ENCODE results near the gene FAM180A. TPM values are rescaled to one million over a fixed set of nuclear protein-coding genes. Genes with fewer than 3 reads are reported as not detected.

Gene FAM180A
- polyA plus RNA-seq, 1 donor from 2014 or later, result not detected

DNA sequence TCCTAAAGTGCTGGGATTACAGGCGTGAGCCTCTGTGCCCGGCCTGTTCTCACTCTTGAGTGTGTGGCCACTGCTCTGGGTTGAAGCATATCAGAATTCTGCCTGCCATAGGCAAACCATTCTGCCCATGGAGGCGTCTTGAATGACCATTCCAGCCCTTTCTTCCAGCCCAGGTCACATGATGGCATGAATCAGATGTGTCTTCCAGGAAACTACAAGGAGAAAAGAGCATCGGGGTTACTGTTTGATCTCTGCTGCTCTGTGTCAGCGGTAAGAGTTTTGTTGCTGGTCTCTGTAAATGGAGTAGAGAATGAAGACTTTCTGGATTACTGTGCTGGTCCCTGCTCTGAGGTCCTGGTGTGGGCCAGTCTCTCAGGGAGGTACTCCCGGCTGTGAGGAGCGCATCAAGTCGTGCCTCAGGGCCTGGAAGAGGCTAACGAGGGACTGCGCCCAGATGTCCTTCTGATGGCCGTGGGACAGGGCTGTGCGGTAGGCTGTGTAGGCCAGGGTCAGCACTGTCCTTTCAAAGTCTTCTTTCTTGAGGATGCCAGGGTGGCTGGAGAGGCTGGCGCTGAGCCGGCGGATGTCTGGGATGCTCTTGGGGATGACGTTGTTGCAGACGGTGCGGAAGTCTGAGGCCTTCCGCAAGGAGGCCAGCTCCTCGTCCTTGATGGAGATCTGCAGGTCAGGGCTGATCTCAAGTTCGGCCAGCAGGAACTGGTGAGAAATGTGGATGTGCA is 14.8 kb downstream of the FAM180A start:
- Histone ChIP-seq H3K9me2 (ENCODE audit: insufficient read depth, low read length) (no peaks in the 10 kb centered on the region), H3K9ac (ENCODE audit: low read length) (no peak overlapping the region), H3F3A (ENCODE audit: insufficient read depth, low read length, poor library complexity, severe bottlenecking) (no peaks in the 10 kb centered on the region), H3K79me2 (replicated peaks; ENCODE audit: insufficient read depth, low read length) (no peaks in the 10 kb centered on the region), H4K20me1 (ENCODE audit: insufficient read depth) (no peaks in the 10 kb centered on the region), H3K9me3 (ENCODE audit: low read length) (no peaks in the 10 kb centered on the region), H3K27me3 (ENCODE audit: insufficient read depth, low read depth, low read length) (no peaks in the 10 kb centered on the region), H3K4me3 (ENCODE audit: low read length) (no peak overlapping the region), H3K27ac (ENCODE audit: low read length) (no peak overlapping the region), H3K4me2 (ENCODE audit: low read length) (no peak overlapping the region), H2AFZ (ENCODE audit: low read depth, low read length) (no peak overlapping the region), H3K36me3 (ENCODE audit: insufficient read depth, low read length) (no peaks in the 10 kb centered on the region)
- TF ChIP-seq CTCF (IDR thresholded peaks at IDR 0.05; ENCODE audit: poor library complexity, severe bottlenecking) (no peak), POLR2AphosphoS5 (IDR thresholded peaks at IDR 0.05) (no peak), SMC3 (conservative IDR thresholded peaks at IDR 0.05; ENCODE audit: poor library complexity) (no peak), RAD21 (conservative IDR thresholded peaks at IDR 0.05) (no peak), TAF1 (IDR thresholded peaks at IDR 0.05; ENCODE audit: low read depth) (no peak), EZH2 (IDR thresholded peaks at IDR 0.05; ENCODE audit: borderline replicate concordance, insufficient read depth, low read length, poor library complexity, severe bottlenecking) (no peak), EP300 (conservative IDR thresholded peaks at IDR 0.05; ENCODE audit: poor library complexity, severe bottlenecking) (no peak), MXI1 (conservative IDR thresholded peaks at IDR 0.05; ENCODE audit: poor library complexity, severe bottlenecking) (no peak)
- TF ChIP-seq, protein P1, sequence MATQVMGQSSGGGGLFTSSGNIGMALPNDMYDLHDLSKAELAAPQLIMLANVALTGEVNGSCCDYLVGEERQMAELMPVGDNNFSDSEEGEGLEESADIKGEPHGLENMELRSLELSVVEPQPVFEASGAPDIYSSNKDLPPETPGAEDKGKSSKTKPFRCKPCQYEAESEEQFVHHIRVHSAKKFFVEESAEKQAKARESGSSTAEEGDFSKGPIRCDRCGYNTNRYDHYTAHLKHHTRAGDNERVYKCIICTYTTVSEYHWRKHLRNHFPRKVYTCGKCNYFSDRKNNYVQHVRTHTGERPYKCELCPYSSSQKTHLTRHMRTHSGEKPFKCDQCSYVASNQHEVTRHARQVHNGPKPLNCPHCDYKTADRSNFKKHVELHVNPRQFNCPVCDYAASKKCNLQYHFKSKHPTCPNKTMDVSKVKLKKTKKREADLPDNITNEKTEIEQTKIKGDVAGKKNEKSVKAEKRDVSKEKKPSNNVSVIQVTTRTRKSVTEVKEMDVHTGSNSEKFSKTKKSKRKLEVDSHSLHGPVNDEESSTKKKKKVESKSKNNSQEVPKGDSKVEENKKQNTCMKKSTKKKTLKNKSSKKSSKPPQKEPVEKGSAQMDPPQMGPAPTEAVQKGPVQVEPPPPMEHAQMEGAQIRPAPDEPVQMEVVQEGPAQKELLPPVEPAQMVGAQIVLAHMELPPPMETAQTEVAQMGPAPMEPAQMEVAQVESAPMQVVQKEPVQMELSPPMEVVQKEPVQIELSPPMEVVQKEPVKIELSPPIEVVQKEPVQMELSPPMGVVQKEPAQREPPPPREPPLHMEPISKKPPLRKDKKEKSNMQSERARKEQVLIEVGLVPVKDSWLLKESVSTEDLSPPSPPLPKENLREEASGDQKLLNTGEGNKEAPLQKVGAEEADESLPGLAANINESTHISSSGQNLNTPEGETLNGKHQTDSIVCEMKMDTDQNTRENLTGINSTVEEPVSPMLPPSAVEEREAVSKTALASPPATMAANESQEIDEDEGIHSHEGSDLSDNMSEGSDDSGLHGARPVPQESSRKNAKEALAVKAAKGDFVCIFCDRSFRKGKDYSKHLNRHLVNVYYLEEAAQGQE (IDR thresholded peaks at IDR 0.05; ENCODE audit: borderline replicate concordance), result no peak

GRCh38 chr7:135731131-135731530 is 17.5 kb downstream of the FAM180A start:
- no peaks in the 10 kb centered on the region for H3K9me3 ChIP-seq (ENCODE audit: low read length)
- H3K79me2 ChIP-seq (replicated peaks; ENCODE audit: insufficient read depth, low read length), result no peaks in the 10 kb centered on the region
- no peak overlapping the region for H3K27ac ChIP-seq (ENCODE audit: low read length)
- no peaks in the 10 kb centered on the region for H4K20me1 ChIP-seq (ENCODE audit: insufficient read depth)
- H3K27me3 ChIP-seq (ENCODE audit: insufficient read depth, low read depth, low read length), result no peaks in the 10 kb centered on the region
- H3K9ac ChIP-seq (ENCODE audit: low read length), result no peak overlapping the region
- H3F3A ChIP-seq (ENCODE audit: insufficient read depth, low read length, poor library complexity, severe bottlenecking), result no peaks in the 10 kb centered on the region
- H3K36me3 ChIP-seq (ENCODE audit: insufficient read depth, low read length), result no peaks in the 10 kb centered on the region
- no peak overlapping the region for H3K4me3 ChIP-seq (ENCODE audit: low read length)
- H3K9me2 ChIP-seq (ENCODE audit: insufficient read depth, low read length), result no peaks in the 10 kb centered on the region
- H3K4me2 ChIP-seq (ENCODE audit: low read length), result no peak overlapping the region
- TF ChIP-seq CTCF (IDR thresholded peaks at IDR 0.05; ENCODE audit: poor library complexity, severe bottlenecking) (no peak), SMC3 (conservative IDR thresholded peaks at IDR 0.05; ENCODE audit: poor library complexity) (no peak), TAF1 (IDR thresholded peaks at IDR 0.05; ENCODE audit: low read depth) (no peak), EP300 (conservative IDR thresholded peaks at IDR 0.05; ENCODE audit: poor library complexity, severe bottlenecking) (no peak), POLR2AphosphoS5 (IDR thresholded peaks at IDR 0.05) (no peak), MXI1 (conservative IDR thresholded peaks at IDR 0.05; ENCODE audit: poor library complexity, severe bottlenecking) (no peak), EZH2 (IDR thresholded peaks at IDR 0.05; ENCODE audit: borderline replicate concordance, insufficient read depth, low read length, poor library complexity, severe bottlenecking) (no peak), RAD21 (conservative IDR thresholded peaks at IDR 0.05) (no peak)
- TF ChIP-seq, protein P1 (IDR thresholded peaks at IDR 0.05; ENCODE audit: borderline replicate concordance), result no peak
- no peak overlapping the region for H2AFZ ChIP-seq (ENCODE audit: low read depth, low read length)
